GM23338 (cell line): ENCODE results near the gene BOK.

Experiments used
- CREB1 ChIP-seq: fragments of 250-450 bp; sonication (Bioruptor Pico); IDR thresholded peaks from 2 replicates; pipeline ENCODE4 v1.5.0; 2020; ENCODE audit warnings: low read depth, mild to moderate bottlenecking, moderate library complexity
- EZH2 ChIP-seq: fragments of 200-600 bp; sonication (generic); IDR thresholded peaks from one replicate; pipeline ENCODE4 v1.8.0; 2017; ENCODE audit warnings: antibody characterized with exemption, mild to moderate bottlenecking, low read depth; ENCODE audit not compliant: unreplicated experiment
- EZH2phosphoT487 ChIP-seq: fragments of 200-600 bp; sonication (generic); IDR thresholded peaks from one replicate; pipeline ENCODE4 v1.8.1; 2018; ENCODE audit warnings: antibody characterized with exemption; ENCODE audit not compliant: unreplicated experiment
- JUNB ChIP-seq: IDR thresholded peaks from one replicate; pipeline ENCODE4 v1.6.1; 2016; ENCODE audit warnings: antibody characterized with exemption; ENCODE audit not compliant: unreplicated experiment
- NANOG ChIP-seq: IDR thresholded peaks from 2 replicates; pipeline ENCODE4 v1.6.1; 2016; ENCODE audit warnings: antibody characterized with exemption, borderline replicate concordance
- POLR2AphosphoS5 ChIP-seq: IDR thresholded peaks from 2 replicates; pipeline ENCODE4 v1.6.1; 2016; ENCODE audit warnings: antibody characterized with exemption, low read depth
- STAT1 ChIP-seq: IDR thresholded peaks from one replicate; pipeline ENCODE4 v1.6.1; 2016; ENCODE audit warnings: antibody characterized with exemption; ENCODE audit not compliant: unreplicated experiment
- ZNF331 ChIP-seq: fragments of 250-450 bp; sonication (Bioruptor Pico); IDR thresholded peaks from 2 replicates; pipeline ENCODE4 v1.5.0; 2020; ENCODE audit warnings: low read depth, mild to moderate bottlenecking, moderate library complexity
- TF ChIP-seq, protein P1 (sequence below): IDR thresholded peaks from one replicate; pipeline ENCODE4 v1.6.1; 2018; ENCODE audit warnings: antibody characterized with exemption; ENCODE audit not compliant: unreplicated experiment
- TF ChIP-seq, protein P2 (sequence below), 2 experiments: fragments of 200-600 bp in 1 of 2; sonication (generic) in 1 of 2; conservative IDR thresholded peaks; 2 replicates each; pipeline versions ENCODE4 v1.5.1 to v1.6.1; 2016 to 2017; ENCODE audit warnings: antibody characterized with exemption in 2 of 2, low read depth in 2 of 2, mild to moderate bottlenecking in 2 of 2, moderate library complexity in 1 of 2
- TF ChIP-seq, protein P3 (sequence below): IDR thresholded peaks from 2 replicates; pipeline ENCODE4 v1.6.1; 2016; ENCODE audit warnings: antibody characterized with exemption

DNA sequence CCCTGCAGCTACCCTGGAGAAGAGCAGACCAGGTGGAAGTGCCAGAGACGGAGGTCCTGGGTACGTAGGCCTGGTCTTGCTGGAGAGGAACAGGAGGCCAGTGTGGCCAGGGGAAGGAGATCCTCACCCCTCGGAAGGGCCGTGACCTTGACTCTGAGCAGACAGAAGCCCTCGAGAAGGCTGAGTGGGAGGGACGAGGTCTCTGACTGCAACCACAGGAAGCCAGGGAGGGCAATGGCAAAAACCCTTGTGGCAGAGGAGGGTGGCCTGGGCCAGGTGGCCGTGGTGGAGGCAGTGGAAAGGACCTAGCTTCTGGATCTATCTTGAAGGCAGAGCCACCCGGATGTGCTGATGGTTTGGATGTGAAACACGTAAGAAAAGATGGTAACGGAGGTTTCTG is 50.3 kb downstream of the BOK start:
- TF ChIP-seq, protein P1, sequence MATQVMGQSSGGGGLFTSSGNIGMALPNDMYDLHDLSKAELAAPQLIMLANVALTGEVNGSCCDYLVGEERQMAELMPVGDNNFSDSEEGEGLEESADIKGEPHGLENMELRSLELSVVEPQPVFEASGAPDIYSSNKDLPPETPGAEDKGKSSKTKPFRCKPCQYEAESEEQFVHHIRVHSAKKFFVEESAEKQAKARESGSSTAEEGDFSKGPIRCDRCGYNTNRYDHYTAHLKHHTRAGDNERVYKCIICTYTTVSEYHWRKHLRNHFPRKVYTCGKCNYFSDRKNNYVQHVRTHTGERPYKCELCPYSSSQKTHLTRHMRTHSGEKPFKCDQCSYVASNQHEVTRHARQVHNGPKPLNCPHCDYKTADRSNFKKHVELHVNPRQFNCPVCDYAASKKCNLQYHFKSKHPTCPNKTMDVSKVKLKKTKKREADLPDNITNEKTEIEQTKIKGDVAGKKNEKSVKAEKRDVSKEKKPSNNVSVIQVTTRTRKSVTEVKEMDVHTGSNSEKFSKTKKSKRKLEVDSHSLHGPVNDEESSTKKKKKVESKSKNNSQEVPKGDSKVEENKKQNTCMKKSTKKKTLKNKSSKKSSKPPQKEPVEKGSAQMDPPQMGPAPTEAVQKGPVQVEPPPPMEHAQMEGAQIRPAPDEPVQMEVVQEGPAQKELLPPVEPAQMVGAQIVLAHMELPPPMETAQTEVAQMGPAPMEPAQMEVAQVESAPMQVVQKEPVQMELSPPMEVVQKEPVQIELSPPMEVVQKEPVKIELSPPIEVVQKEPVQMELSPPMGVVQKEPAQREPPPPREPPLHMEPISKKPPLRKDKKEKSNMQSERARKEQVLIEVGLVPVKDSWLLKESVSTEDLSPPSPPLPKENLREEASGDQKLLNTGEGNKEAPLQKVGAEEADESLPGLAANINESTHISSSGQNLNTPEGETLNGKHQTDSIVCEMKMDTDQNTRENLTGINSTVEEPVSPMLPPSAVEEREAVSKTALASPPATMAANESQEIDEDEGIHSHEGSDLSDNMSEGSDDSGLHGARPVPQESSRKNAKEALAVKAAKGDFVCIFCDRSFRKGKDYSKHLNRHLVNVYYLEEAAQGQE, result no peak
- TF ChIP-seq, protein P2, sequence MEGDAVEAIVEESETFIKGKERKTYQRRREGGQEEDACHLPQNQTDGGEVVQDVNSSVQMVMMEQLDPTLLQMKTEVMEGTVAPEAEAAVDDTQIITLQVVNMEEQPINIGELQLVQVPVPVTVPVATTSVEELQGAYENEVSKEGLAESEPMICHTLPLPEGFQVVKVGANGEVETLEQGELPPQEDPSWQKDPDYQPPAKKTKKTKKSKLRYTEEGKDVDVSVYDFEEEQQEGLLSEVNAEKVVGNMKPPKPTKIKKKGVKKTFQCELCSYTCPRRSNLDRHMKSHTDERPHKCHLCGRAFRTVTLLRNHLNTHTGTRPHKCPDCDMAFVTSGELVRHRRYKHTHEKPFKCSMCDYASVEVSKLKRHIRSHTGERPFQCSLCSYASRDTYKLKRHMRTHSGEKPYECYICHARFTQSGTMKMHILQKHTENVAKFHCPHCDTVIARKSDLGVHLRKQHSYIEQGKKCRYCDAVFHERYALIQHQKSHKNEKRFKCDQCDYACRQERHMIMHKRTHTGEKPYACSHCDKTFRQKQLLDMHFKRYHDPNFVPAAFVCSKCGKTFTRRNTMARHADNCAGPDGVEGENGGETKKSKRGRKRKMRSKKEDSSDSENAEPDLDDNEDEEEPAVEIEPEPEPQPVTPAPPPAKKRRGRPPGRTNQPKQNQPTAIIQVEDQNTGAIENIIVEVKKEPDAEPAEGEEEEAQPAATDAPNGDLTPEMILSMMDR (conservative IDR thresholded peaks at IDR 0.05; ENCODE audit: low read depth in 2 of 2), result no peak
- no peak for TF ChIP-seq EZH2phosphoT487
- no peak for TF ChIP-seq EZH2
- TF ChIP-seq ZNF331 (CRISPR knock-in tag), result no peak
- TF ChIP-seq CREB1 (CRISPR knock-in tag), result no peak
- no peak for TF ChIP-seq POLR2AphosphoS5
- no peak for TF ChIP-seq JUNB
- TF ChIP-seq, protein P3, sequence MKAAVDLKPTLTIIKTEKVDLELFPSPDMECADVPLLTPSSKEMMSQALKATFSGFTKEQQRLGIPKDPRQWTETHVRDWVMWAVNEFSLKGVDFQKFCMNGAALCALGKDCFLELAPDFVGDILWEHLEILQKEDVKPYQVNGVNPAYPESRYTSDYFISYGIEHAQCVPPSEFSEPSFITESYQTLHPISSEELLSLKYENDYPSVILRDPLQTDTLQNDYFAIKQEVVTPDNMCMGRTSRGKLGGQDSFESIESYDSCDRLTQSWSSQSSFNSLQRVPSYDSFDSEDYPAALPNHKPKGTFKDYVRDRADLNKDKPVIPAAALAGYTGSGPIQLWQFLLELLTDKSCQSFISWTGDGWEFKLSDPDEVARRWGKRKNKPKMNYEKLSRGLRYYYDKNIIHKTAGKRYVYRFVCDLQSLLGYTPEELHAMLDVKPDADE, result no peak
- no peak for TF ChIP-seq NANOG
- no peak for TF ChIP-seq STAT1
